Esophagus squamous epithelium (tissue), 4 donors: ENCODE data around the gene CBFA2T2.
"Not testable (repeated sequence)": the region's sequence is repeated elsewhere in the genome, so short reads cannot be mapped to it uniquely, and the experiment has no call there.

ENCODE experiments used
- CTCF ChIP-seq, 6 experiments: fragments of 450-650 bp in 4 of 6; fragments of 200-600 bp in 2 of 6; sonication (generic) in 2 of 6; IDR thresholded peaks; one replicate each; pipeline ENCODE4 v1.5.1; 2016 to 2019; ENCODE audit warnings: antibody characterized with exemption in 6 of 6, mild to moderate bottlenecking in 4 of 6, moderate library complexity in 4 of 6
- POLR2A ChIP-seq, 4 donors: fragments of 450-650 bp; IDR thresholded peaks; one replicate each; pipeline ENCODE4 v1.6.1; 2017; ENCODE audit warnings: antibody characterized with exemption in 4 of 4, mild to moderate bottlenecking in 4 of 4, moderate library complexity in 3 of 4

GRCh38 chr20:33509057-33509456 is 19.2 kb downstream of the CBFA2T2 start:
- TF ChIP-seq CTCF, POLR2A (IDR thresholded peaks at IDR 0.05): not testable (repeated sequence)
